T-helper 1 cell (primary cell): ENCODE data around the gene TTC7B.

Source experiments
- DNase-seq, 5 donors: peaks; one replicate each; pipeline ENCODE4 v3.0.0-alpha.2; 2012 to 2020

TTC7B gene

GRCh38 chr14:90773705-90774104, 42.5 kb downstream of the TTC7B start:
- DNase-seq, result no peak

GRCh38 chr14:90773196-90773486, 43.1 kb downstream of the TTC7B start:
- DNase-seq, result no peak

GRCh38 chr14:90767899-90768298, 48.3 kb downstream of the TTC7B start:
- no peak for DNase-seq

GRCh38 chr14:90760591-90761316, 55.5 kb downstream of the TTC7B start:
- no peak for DNase-seq

GRCh38 chr14:90760078-90760444, 56.2 kb downstream of the TTC7B start:
- DNase-seq, result no peak

- peak in 1 of 5 donors; percentile 17 for DNase-seq
Measured at GRCh38 chr14:90759370-90760077, 56.7 kb downstream of the TTC7B start.

GRCh38 chr14:90758959-90759358, 57.3 kb downstream of the TTC7B start:
- DNase-seq, result peak in 1 of 5 donors; percentile 7

- peak; percentile 90 to 96 (median 93) for DNase-seq
Measured at GRCh38 chr14:90758028-90758889, 58.0 kb downstream of the TTC7B start.

GRCh38 chr14:90757452-90757851, 58.8 kb downstream of the TTC7B start:
- no peak for DNase-seq

GRCh38 chr14:90756755-90757345, 59.4 kb downstream of the TTC7B start:
- no peak for DNase-seq

- no peak for DNase-seq
Measured at GRCh38 chr14:90755661-90756304, 60.4 kb downstream of the TTC7B start.

- no peak for DNase-seq
Measured at GRCh38 chr14:90753456-90754005, 62.7 kb downstream of the TTC7B start.

- DNase-seq, result no peak
Measured at GRCh38 chr14:90750701-90751100, 65.5 kb downstream of the TTC7B start.

GRCh38 chr14:90750191-90750590, 66.0 kb downstream of the TTC7B start:
- no peak for DNase-seq

GRCh38 chr14:90747909-90748308, 68.3 kb downstream of the TTC7B start:
- DNase-seq, result no peak

GRCh38 chr14:90743826-90744225, 72.4 kb downstream of the TTC7B start:
- no peak for DNase-seq

- DNase-seq, result no peak
Measured at GRCh38 chr14:90743425-90743824, 72.8 kb downstream of the TTC7B start.

GRCh38 chr14:90742729-90743128, 73.5 kb downstream of the TTC7B start:
- DNase-seq, result no peak

- no peak for DNase-seq
Measured at GRCh38 chr14:90742252-90742651, 74.0 kb downstream of the TTC7B start.

GRCh38 chr14:90741682-90741946, 74.6 kb downstream of the TTC7B start:
- no peak for DNase-seq

GRCh38 chr14:90740946-90741681, 75.1 kb downstream of the TTC7B start:
- no peak for DNase-seq

- no peak for DNase-seq
Measured at GRCh38 chr14:90740081-90740480, 76.1 kb downstream of the TTC7B start.
